Kasumi-1 (cell line): ENCODE measurements around the gene PRR3.

Experiments
- DNase-seq, 2 experiments: peaks; one replicate each; lab custom pipeline; 2025; lab: John Stamatoyannopoulos, UW

Gene PRR3

GRCh38 chr6:30537931-30538330, 19.2 kb upstream of the PRR3 start:
- DNase-seq, result no peak

DNA sequence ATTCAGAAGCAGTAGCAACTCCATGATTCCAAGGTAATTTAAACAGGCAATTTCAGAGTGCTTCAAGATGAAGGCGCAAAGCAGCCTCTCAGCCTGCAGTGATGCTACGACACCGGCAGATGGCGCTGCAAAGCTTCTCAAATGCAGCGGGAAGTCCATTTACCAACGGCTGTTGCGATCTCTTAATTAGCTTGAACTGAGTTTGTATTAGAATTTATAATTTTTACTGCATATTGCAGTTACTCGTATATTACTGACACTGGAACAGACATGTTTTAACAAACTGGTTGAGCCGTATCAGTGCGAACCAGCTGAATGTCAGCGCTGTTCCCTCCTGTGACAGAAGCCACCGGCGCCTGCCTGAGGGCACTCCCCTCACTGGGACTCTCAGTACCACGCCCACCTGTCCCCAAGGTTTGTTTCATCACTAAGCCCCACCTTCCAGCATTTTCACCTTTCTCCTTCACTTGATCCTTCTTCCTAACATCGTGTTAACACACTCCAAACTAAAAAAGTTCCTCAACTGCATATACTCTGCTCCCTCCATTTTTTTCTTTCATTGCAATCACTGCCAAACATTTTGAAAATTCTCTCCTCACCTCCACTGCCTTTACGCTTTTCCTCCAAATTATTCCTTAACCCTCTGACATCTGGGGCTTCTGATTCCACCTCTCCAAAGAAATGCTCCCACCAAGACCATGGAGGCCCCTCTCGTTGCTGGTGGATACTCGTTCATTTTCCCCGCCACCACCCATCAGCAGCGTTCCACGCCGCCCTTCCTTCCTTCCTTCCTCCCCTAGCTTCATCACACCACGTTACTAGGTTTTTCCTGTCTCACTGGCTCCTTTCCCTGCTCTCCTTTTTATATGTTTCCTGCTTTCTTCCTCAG, 15.3 kb upstream of the PRR3 start:
- DNase-seq, result peak; percentile 69 to 83

- DNase-seq, result no peak
Measured at GRCh38 chr6:30542404-30542725, 14.7 kb upstream of the PRR3 start.

DNA sequence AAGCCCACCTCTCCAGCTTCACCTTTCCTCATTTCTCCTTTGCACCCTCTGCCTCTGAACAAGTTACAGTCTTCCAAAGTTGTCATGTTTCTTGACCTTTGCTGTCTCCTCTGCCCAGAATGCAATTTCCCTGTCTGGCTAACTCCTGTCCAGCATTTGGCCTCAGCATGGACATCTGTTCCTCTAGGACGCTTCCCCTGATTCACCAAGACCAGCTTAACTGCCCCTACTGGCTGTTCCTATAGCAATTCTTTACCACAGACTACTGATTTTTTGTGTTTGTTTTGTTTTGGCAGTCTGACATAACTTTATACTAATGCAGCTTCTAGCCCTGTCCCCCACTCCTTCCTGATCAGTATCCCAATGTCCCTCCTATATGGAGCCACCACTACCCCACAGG, 14.2 kb upstream of the PRR3 start:
- peak in 1 of 2 experiments; percentile 12 for DNase-seq

DNA sequence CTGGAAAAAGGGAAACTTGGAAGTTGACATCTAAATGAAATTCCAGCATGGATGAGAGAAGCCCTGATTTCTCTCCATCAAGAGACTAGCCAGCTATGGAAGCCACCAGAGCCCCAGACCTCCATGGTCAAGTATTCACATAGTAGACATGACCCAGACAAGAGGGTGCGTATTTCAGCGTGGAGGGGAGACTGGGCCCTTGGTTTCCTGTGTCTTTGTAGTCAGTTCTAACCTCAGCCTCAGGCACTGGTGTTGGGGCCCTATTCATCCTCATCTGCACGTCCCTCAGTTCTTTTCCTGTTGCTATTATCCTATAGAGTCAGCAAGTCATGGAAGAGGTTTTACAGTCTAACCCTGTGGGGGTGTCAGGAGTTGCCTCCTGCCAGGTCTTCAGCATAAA, 13.3 kb upstream of the PRR3 start:
- DNase-seq, result no peak

GRCh38 chr6:30544666-30545272, 12.3 kb upstream of the PRR3 start:
- DNase-seq, result peak; percentile 92

- no peak for DNase-seq
Measured at GRCh38 chr6:30547454-30547853, 9.6 kb upstream of the PRR3 start.

DNA sequence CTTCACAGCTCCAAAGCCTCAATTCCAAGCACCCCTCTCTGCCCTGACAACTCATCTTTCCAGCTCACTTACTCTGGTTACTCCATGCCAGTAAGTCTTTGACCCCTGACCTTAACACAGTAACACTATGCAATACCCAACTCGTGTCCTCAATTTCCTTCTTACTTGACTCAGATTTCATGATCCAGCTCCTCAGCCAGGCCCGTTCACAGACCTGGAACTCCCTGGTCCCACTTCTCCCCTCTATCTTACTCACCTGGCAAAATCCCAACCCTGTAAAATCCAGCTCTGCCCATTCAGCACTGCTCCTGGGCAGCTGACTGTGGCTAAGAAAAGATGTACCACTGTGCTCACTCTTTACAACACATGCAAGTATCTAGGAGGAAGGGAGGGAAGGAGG, 8.7 kb upstream of the PRR3 start:
- no peak for DNase-seq

- DNase-seq, result no peak
Measured at GRCh38 chr6:30554404-30554803, 2.7 kb upstream of the PRR3 start.

DNA sequence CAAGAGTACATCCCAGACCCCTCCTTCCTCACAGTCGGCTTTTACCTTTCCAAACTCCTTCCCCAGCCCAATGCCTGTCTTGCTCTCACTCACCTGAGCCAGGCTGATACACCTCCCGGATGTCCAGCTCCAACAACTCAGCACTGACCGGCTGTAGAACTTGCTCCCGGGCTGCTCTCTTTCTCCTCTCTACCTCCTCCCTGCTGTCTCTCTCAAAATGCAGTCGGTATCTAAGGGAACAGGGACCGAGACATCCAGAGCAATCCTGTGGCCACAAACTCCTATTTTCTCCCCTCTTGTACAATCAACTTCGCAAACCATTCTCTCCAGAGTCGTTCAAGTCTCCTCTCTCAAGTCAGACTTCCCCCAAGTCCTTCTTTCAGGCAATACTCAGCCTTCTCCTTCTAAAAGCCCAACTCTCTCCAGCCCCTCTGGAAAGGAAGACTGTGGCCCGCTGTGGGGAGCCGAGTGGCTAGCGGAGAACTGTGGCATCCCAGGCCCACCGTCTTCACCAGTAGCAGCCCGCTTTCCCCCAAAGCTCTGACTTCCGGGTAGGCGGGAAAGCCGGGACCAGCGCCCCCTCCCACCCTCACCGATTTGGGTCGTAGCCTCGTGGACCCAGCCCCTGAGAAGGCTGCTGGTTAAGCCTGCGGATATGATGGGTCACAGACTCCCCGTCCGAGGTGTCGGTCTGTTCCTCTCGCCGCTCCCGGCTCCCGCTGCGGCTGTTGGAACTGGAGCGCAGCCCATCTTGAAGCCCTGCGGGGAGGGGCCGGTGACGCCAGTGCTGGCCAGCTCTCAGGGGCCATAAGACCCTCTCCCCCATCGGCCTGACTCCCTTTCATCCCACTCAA, 1.9 kb upstream of the PRR3 start:
- DNase-seq, result no peak

DNA sequence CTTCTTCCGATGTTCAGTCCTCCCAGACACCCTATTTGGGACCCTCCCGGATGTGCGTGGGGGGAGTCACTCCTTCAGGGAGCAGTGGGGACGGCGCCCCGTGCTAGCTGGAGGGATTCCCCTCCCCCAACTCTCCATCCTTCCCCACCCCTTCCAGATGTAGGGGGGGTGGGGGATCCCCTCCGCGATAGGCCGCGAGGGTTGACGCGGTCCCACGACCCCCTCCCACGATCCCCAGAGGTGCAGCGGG, 1.4 kb upstream of the PRR3 start:
- DNase-seq, result no peak

DNA sequence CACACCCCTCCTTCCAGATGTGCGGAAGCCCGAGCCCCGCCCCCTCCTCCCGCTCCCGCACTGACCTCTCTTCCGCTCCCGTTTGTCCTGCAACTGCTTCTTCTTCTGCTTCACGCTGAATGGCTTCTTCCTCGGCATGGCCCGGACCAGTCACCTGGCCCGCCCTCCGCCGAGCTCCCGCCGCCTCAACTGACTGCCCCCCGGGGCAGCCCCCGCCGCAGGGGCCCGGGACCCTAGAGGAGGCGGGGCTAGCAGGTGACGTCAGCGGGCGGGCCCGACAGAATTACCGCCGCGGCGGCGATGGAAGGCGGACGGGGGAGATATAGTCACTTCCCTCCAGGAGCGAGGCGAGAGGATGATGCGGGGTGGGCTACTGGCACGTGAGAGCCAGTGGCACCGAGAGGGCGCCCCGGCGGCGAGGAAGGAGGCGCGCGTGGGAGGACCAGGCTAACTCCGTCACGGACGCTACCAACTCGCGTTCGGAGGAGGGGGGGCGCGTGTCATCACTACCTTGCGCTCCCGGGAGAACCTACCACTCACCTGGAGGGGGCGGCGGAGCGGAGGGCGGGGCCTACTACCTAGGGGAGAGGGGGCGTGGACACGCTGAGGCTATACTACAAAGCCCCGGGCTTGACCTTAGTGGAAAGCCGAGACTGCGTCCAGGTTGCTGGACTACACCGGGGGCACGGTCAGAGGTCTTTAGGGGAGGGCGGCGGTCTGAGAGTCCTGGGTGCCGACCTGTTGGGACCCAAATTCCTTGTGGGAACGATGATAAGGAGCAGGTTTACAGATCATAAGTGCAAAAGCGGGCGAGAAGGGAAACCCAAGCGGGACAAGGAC, 809 bp upstream of the PRR3 start, which contains the start of gene GNL1:
Gene GNL1 (minus strand): TSS at position 424 of the 840 bp plus-strand sequence. CDS start 286 bp downstream, at position 138.
- peak; percentile 72 to 80 for DNase-seq

DNA sequence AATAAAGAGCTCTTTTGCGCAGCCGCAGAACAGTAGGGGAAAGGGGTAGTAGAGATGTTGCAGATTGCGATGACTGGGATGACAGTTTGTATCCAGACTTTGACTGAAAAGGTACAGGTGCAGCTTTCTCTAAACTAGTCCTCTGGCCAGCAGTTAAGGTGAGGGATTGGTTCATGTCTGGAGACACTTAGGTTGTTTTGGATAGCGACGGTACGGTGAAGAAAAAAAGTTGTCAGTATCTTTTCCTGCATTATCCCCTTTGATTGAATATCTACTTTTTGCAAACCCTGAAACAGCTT, 537 bp downstream of the PRR3 start:
- peak; percentile 62 to 77 for DNase-seq

- DNase-seq, result no peak
Measured at GRCh38 chr6:30560930-30561329, 3.8 kb downstream of the PRR3 start.

DNA sequence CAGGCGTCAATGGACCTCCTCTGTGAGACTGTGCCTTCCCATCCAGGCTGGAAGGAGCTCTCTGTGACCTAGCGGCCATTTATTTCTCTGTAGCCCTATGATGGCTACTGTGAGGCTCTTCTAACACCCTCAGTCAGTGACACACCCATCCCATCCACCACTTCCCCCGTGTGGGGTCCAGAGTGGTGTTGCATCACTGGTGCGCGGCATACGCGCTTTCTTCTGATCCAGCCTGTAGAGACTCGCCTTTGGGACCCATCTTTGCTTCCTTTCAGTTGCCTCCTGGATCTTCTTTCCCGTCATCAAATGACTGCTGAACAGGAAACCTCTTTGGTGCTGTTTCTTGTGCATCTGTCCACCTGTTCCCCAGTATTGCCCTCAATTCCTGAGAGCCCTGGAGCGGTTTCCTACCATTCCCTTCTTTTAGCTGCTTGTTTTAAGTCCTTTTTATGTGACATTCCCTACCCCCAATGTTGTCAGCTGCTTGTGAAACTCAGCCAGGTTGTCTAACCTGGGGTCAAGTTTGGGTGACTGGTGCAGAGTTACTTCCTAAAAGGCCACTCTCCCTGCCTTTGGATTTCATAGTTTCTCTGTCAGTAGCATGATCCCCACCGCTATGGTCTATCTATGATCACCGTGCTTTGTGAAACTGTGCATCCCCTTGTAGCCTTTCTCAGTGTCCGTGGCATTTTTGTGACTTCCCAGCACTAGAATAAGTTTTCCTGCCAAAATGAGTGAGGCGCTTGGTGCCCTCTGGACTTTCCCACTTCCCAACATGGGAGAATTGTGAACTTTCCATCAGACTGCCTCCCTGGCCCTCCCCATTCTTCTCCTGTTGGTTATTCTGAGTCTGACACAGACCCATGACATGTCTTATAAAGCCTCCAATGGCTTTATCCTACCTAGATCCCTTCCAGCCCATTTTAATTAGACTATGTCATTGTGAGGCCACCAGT, 5.7 kb downstream of the PRR3 start:
- no peak for DNase-seq

GRCh38 chr6:30564114-30564513, 7.0 kb downstream of the PRR3 start:
- DNase-seq, result no peak

DNA sequence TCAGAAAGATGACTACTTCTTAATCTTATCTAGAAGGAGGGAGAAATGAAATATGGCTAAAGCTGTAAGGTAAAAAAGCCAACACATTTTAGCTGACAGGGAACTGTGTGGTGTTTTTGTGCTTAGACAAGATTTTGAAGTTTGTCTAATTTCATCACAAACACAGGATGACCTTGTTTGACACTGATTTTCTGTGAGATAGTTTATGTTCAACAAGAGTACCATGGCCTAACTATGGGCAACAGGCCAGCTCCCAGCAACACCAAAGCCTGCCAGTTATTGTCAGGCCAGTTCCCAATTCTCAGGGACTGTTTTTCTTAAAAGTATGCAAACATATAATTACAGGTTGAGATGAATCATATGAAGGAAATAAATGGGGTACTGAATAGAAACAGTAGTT, 8.7 kb downstream of the PRR3 start:
- no peak for DNase-seq

DNA sequence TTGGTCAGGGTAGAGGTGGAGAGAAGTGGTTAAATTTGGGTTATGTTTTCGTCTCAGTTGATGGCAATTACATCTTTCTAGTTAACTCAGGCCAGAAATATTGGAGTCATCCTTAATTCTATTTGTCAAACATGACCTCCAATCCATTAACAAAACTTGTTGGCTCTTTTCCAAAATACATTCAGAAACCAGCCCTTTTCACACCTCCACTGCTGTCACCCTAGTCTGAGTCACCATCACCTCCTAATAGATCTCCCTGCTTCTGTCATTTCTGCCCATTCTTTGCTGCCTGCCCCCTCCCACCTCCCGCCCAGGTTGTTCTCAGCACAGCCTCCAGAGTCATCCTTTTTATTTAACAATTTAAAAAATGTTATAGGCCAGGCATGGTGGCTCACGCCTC, 11.2 kb downstream of the PRR3 start:
- DNase-seq, result no peak

GRCh38 chr6:30570263-30570662, 13.2 kb downstream of the PRR3 start:
- no peak for DNase-seq

GRCh38 chr6:30570740-30571074, 13.6 kb downstream of the PRR3 start:
- peak in 1 of 2 experiments; percentile 34 for DNase-seq

GRCh38 chr6:30571075-30571761, 14.1 kb downstream of the PRR3 start, which contains the start of gene ABCF1:
Gene ABCF1 (plus strand): TSS chr6:30571442. CDS start chr6:30571488, 46 bp downstream.
- peak; percentile 90 to 91 for DNase-seq
